GM12878 (cell line): ENCODE measurements around the gene RREB1.

Source experiments
- EZH2 ChIP-seq: IDR thresholded peaks from 2 replicates; pipeline ENCODE4 v1.6.1; 2012; ENCODE audit warnings: low read depth, mild to moderate bottlenecking, control low read depth, inconsistent platforms, low read length, borderline replicate concordance; ENCODE audit not compliant: control insufficient read depth
- MTA2 ChIP-seq: fragments of 450-650 bp; IDR thresholded peaks from 2 replicates; pipeline ENCODE4 v1.6.1; 2016; ENCODE audit warnings: low read depth, mild to moderate bottlenecking, moderate library complexity
- MYC ChIP-seq: IDR thresholded peaks from 2 replicates; pipeline ENCODE4 v1.6.1; 2011; ENCODE audit warnings: mild to moderate bottlenecking, low read length, moderate library complexity, inconsistent platforms; ENCODE audit not compliant: insufficient read depth, insufficient replicate concordance, insufficient read length, severe bottlenecking
- POLR2A ChIP-seq: IDR thresholded peaks from 2 replicates; pipeline ENCODE4 v1.6.1; 2011; ENCODE audit warnings: low read depth, mild to moderate bottlenecking, low read length
- RB1 ChIP-seq: fragments of 450-650 bp; formaldehyde crosslinking; IDR thresholded peaks from 2 replicates; pipeline ENCODE4 v1.6.1; 2017; ENCODE audit warnings: mild to moderate bottlenecking, borderline replicate concordance
- SREBF2 ChIP-seq: IDR thresholded peaks from 2 replicates; pipeline ENCODE4 v1.6.1; 2012; ENCODE audit warnings: mild to moderate bottlenecking, low read length
- TF ChIP-seq, protein P1 (sequence below): fragments of 450-650 bp; IDR thresholded peaks from 2 replicates; pipeline ENCODE4 v1.6.1; 2017; ENCODE audit warnings: mild to moderate bottlenecking
- TF ChIP-seq, protein P2 (sequence below): IDR thresholded peaks from 2 replicates; pipeline ENCODE4 v1.6.1; 2012; ENCODE audit warnings: mild to moderate bottlenecking, low read depth, low read length

DNA sequence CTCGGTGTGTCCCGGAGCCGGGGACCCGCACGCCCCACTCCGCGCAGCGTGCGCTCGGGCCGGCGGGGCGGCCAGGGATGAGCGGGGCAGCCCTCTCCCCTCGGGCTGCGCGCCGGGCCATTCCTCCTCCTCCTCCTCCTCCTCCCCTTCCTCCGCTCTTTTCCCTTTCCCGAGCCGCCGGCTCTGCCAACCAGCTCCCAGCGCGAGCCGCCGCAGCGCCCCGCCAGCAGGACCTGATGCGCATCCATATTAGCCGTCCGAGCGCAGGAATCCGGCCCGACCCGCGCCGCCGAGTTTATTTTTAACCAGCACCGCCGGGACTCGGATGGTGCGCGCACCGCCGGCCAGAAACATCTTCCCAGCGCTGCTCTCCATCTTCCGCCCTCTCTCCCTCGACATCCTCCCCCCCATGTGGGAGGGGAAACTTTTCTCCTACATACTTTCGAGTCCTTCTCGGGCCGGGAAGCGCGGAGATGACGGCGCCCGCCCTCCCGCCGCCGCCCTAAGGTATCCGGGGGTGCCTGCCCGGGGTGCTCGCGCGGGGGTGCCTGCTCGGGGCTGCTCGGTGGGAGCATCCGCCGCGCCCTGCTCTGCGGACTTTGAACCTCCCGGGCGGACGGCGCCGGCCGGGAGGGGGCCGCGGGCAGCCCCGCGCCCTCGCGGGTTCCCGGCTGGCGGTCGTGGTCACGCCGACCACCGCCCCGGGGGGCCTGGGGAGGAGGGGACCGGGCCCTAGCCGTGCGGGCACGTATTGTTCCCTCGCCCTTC, 619 bp downstream of the RREB1 start:
- TF ChIP-seq RB1 = no peak
- TF ChIP-seq MTA2 = no peak
- no peak for TF ChIP-seq EZH2
- no peak for TF ChIP-seq SREBF2
- TF ChIP-seq, protein P1, sequence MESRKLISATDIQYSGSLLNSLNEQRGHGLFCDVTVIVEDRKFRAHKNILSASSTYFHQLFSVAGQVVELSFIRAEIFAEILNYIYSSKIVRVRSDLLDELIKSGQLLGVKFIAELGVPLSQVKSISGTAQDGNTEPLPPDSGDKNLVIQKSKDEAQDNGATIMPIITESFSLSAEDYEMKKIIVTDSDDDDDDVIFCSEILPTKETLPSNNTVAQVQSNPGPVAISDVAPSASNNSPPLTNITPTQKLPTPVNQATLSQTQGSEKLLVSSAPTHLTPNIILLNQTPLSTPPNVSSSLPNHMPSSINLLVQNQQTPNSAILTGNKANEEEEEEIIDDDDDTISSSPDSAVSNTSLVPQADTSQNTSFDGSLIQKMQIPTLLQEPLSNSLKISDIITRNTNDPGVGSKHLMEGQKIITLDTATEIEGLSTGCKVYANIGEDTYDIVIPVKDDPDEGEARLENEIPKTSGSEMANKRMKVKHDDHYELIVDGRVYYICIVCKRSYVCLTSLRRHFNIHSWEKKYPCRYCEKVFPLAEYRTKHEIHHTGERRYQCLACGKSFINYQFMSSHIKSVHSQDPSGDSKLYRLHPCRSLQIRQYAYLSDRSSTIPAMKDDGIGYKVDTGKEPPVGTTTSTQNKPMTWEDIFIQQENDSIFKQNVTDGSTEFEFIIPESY = no peak
- TF ChIP-seq POLR2A = peak; percentile 21; the same call in 1 of the 2 replicates
- TF ChIP-seq MYC = no peak
- TF ChIP-seq, protein P2, sequence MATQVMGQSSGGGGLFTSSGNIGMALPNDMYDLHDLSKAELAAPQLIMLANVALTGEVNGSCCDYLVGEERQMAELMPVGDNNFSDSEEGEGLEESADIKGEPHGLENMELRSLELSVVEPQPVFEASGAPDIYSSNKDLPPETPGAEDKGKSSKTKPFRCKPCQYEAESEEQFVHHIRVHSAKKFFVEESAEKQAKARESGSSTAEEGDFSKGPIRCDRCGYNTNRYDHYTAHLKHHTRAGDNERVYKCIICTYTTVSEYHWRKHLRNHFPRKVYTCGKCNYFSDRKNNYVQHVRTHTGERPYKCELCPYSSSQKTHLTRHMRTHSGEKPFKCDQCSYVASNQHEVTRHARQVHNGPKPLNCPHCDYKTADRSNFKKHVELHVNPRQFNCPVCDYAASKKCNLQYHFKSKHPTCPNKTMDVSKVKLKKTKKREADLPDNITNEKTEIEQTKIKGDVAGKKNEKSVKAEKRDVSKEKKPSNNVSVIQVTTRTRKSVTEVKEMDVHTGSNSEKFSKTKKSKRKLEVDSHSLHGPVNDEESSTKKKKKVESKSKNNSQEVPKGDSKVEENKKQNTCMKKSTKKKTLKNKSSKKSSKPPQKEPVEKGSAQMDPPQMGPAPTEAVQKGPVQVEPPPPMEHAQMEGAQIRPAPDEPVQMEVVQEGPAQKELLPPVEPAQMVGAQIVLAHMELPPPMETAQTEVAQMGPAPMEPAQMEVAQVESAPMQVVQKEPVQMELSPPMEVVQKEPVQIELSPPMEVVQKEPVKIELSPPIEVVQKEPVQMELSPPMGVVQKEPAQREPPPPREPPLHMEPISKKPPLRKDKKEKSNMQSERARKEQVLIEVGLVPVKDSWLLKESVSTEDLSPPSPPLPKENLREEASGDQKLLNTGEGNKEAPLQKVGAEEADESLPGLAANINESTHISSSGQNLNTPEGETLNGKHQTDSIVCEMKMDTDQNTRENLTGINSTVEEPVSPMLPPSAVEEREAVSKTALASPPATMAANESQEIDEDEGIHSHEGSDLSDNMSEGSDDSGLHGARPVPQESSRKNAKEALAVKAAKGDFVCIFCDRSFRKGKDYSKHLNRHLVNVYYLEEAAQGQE = no peak
